HUDEP-2 (cell line): Measurements from ENCODE around the gene ROR1.

Source experiments
- DNase-seq, 76 experiments: peaks; one replicate each; lab custom pipeline; 2025; ENCODE audit not compliant: unreplicated experiment in 76 of 76; lab: John Stamatoyannopoulos, UW

The ROR1 gene

DNA sequence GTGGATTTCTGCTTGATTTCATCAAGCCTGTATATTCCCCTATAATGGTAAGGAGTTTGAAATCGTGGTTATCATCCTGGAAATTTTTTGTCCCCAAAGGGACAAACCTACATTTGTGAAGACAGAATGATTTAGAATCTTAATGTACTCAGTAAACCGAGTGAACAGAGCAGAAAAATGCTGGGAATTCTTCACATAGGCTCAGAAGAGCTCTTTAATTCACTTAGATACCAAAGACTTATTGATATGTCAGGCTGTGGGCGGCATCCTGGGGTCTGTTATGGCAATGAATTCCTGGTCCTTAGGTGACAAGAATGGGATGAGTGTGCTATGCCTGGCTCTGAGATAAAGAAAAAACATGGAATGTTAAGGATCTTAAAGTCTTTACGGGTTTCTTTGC lies 74.9 kb downstream of the ROR1 start:
- DNase-seq: no peak

- DNase-seq: no peak
Observed at GRCh38 chr1:63849149-63849548, 75.3 kb downstream of the ROR1 start.

DNA sequence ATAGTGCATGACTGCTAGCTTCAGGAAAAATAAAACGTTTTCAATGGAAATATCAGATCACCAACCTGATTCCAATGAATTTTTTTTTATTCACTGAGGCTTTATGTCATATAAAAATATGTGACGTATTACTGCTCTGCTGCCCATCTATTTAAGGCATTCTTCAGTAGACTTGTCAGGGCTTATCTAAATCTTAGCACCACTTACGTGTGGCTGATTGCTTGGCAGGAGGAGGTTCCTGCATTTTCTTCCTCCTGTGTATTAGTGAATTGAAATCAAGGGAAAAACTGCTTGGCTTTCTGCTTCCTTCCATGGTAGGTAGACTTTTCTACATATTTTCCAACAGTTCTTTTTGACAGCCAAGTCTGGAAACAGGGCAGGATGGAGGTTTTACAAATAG lies 80.3 kb downstream of the ROR1 start:
- DNase-seq: no peak

DNA sequence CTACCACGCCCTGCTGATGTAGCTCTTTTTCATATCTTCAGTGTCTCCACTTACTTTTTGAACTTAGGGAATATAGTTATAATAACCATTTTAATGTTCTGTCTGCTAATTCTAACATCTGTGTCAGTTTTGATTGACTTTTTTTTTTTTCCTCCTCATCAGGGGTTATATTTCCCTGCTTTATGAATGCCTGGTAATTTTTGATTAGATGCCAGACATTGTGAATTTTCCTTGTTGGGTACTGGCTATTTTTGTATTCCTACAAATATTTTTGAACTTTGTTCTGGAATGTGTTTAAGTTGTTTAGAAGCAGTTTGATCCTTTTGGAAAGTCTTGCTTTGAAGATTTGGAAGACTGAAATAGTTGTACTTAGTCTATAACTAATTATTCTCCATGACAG lies 82.1 kb downstream of the ROR1 start:
- DNase-seq: no peak

- no peak for DNase-seq
Observed at GRCh38 chr1:63856924-63857323, 83.1 kb downstream of the ROR1 start.

DNA sequence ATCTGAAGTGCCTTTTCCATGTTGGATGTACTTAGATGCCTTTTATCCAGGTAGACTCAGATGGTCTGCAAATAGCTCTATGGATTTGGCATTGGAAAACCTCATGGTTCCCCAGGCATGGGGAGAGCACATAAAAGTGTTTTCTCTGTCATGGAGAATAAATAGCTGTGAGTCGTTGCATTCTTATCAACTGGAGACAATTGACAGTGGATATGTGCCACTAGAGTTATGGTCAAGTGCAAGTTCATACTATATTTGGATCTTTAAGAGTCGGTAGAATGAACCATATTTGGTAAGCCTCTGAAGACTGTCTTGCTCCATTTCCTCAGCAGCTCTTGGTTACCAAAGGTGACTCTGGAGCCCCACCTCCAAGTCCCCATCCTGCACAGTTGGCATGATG lies 83.7 kb downstream of the ROR1 start:
- DNase-seq: no peak

- DNase-seq: no peak
Observed at GRCh38 chr1:63858153-63858552, 84.3 kb downstream of the ROR1 start.

DNA sequence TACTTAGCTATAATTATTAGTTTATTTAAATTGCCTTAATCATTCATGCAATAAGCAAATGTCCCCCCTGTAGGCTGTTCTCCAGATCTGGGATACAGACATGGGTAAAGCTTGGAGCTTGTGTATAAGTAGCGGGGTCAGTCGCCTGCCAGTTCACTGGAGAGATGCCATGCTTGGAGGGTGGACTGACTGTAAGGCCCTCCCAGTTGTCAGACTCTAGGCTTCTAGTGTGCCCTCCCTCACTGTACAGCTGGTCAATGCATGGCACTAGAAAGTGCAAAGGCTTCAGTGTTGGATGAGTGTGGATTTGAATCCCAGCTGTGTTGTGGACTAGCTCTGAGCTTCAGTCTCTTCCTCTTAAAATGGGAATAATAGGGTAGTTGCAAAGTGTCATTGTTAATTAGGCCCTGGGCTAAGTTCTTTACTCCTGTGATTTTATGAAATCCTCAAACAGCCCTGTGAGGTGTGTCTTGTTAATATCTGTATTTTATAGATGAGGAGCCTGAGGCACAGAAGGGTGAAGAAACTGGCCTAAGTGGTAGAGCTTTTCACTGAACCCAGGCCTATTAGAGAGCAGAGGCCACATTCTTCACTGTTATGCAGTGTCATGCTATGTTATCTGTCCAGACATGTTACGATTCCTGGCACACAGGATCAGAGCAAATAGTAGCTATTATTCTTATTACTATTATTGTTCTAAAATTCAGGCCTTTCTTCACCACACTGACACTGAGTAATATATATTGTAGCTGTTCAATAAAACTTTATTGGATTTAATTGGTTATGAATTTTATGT lies 85.9 kb downstream of the ROR1 start:
- no peak for DNase-seq

DNA sequence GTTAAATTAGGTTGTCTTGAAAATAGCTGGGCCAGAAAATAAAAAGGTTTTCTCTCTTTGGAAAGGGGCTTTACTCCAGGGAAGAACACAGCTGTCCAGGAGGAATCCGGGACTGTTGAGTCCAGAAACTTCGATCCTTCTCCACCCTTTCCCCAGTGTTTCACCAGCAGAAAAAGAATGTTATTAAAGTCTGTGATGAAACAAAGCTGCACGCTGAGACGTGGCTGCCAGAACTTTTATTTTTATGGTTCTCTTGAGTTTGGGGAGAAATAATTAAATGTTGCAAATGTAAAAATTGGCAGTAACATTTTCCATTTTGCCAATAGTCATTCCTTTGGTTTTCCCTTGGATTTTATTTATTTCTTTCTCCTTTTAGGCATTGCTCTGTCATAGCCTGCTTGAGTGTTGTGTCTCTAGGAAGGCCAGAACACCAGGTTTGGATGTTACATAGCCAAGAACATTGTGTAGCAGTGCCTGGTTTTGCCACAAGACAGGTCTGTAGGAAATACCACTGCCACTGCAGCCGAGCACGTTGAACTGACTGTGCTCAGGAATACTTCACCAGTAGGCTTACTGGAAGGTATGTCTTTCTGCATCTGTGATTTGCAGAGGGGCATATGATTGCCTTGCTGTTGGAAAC lies 87.4 kb downstream of the ROR1 start:
- DNase-seq: no peak

DNA sequence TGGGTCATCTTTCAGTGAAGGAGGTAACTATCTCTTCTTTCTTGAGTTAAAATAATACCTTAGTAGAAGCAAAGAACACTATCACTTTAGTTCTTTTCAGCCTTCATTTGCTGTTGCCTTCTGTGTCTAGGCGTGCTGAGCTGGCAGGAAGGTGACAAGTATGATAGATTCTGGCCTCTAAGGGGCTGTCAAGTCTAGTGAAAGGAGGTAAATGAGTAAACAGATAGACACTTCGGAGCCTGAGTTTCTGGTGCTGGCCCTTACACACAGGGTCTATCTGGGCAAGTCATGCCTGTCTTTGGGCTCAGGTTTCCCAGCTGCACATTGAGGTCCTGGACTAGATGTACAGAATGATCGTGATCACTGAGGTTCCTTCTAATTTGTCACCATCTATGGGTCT lies 89.3 kb downstream of the ROR1 start:
- no peak for DNase-seq

DNA sequence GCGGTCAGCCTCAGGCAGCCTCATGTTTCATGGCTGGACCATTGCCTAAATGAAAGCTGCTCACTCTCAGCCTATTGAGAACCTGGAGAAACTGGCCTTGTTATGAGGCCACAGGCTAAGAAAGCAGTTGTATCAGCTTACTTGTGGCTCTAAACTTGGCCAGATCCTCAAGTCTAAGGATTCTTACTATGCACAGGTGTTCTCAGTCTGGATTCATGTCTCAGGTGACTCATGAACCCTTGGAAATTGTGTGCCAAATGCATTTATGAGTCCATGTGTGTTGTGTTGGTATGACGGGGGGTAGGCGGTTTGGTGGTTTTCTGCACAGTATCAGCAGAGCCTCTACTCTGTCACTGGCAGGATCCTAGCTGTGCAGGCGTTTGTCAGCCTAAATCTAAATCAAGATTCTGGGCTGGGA lies 90.4 kb downstream of the ROR1 start:
- DNase-seq: no peak

DNA sequence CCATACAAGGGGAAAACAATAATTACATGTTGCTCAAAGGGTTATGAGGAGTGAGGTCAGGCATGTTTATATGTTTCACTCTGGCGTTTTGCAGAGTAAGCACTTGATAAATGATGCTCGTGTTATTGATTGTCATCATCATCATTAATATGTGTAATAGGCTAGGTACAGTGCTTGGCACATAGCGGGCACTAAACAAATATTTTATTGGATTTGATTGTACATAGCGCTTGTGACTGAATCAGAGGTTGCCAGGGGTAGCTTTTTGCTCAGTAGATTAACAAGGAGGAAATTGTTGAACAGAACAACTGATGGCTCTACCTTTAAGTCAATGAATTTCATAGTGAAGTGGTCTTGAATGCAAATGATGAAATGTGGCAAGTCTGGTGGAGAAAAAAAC lies 91.7 kb downstream of the ROR1 start:
- no peak for DNase-seq

GRCh38 chr1:63866084-63866483 lies 92.3 kb downstream of the ROR1 start:
- no peak for DNase-seq

DNA sequence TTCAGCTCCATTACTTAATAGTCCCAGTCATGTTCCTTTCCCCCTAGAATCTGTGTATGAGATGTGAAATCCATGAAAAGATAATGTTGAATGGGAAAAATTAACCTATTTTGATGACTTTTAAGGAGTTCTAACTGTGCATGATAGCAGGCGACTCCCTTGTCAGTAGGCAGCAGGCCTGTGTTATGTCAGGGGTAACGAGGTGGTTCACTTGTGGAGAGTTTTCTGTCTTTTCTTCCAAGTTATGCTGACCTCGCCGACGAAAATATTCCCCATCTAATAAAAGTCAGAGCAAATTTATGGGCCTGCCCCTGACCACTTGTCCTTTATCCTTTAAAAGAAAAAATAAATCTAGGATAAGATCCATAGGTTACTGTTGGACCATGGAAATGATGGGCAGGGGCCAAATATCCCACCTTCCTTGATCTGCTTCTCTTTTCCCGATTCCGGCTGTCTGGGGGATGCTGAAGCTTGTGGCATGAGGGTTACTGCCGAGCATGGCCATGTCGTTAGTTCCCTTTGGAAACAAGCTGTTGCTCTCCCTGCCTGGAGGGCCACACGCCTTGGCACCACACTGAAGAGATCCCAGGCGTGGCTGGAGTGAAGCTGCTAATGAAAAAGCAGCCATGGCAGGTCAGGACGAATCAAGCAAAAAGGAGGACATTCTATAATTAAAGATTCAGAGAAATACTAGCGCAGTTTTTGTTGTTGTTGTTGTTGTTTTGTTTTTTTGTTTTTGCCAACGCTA lies 93.8 kb downstream of the ROR1 start:
- DNase-seq: no peak

- DNase-seq: no peak
Observed at GRCh38 chr1:63868268-63868781, 94.5 kb downstream of the ROR1 start.

DNA sequence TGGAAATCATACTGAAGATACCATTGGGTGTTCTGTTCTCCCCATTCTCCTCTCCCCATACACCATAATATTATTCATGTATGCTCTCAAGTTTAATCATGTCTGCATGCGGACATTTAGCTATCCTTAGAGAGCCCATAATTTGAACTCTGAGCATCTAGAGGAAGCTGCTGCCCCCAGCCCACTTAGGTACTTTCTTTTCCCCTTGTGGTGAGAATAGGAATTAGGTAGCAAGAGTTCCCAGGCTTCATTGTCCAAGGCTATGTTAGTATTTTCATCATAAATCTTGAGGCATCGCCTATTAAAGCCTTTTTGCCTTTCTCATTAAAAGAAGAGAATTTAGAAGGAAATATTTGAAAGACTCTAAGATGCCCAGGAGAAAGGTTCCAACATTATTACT lies 96.3 kb downstream of the ROR1 start:
- DNase-seq: no peak

DNA sequence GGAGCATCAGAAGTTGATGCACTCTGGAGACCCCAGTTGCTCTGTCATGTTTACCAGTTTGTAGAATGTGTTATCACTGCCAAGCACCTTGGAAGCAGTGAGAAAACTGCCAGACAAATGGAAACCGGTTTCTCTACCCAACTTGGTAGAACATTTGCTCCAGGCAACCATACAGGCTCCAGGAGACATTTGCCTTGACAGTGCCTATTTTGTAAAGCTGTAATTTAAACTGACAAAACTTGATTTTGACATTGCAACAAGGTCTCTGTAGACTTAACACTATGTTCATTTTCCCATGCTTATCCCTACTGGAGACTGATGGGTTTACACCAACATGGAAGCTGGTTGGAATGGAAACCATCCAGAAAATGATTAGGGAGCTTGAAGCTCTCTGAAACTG lies 97.6 kb downstream of the ROR1 start:
- DNase-seq: no peak

DNA sequence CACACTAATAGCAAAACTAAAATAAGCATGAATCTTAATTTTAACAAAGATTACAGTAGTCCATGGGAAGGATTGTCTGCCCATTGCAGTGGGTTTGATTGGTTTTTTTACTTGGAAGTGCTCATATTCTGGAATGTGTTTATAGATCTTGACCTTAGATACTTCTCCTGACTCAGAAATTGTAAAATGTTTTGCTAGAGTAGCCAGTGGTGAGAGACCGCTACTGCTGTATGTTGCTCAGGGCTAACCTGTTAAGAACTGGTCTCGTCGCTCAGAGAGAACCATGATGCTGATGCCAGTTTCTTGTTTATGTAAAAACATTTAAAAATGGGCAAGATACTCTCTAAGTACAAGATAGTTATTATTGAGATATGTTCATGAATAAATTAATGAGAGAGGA lies 99.9 kb downstream of the ROR1 start:
- DNase-seq: no peak

DNA sequence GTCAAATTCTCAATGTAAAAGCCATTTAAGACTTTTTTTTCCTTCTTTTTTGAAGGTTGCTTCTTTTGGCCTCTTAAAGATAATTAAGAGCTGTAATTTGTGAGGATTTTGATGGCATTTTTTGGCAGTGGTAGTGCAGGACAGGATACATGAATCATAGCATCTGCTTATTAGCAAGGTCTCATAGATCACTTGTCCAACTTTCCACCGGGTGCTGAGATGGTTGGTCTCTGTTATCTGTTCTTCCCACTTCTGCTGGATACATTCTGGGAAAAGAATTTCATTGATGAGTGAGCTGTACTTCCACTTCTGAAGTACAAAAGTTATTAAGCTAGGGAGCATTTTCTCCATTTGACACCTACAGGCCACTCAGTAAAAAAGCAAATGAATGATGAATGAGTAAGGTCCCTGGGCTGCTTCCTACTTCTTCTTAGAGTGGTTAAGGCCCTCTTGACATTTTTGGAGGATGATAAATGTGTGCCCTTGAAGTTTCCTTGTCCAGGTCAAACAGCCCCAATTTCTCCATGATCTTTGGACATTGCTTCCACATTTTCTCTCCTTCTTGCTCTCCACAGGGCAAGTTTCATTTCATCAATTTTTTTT lies 100.6 kb downstream of the ROR1 start:
- no peak for DNase-seq

- DNase-seq: no peak
Observed at GRCh38 chr1:63875636-63876035, 101.8 kb downstream of the ROR1 start.
